C4-2B (cell line): ENCODE measurements around the gene GREM1.

Experiments used
- H3K27ac ChIP-seq: fragments of 450-650 bp; 2 replicates; pipeline ENCODE4 v1.5.1; 2017
- ZFX ChIP-seq: fragments of 450-650 bp; IDR thresholded peaks from 2 replicates; pipeline ENCODE4 v1.6.1; 2017
- TF ChIP-seq, protein P1 (sequence below): fragments of 450-650 bp; conservative IDR thresholded peaks from 2 replicates; pipeline ENCODE4 v1.5.1; 2017; ENCODE audit warnings: mild to moderate bottlenecking

The GREM1 gene

DNA sequence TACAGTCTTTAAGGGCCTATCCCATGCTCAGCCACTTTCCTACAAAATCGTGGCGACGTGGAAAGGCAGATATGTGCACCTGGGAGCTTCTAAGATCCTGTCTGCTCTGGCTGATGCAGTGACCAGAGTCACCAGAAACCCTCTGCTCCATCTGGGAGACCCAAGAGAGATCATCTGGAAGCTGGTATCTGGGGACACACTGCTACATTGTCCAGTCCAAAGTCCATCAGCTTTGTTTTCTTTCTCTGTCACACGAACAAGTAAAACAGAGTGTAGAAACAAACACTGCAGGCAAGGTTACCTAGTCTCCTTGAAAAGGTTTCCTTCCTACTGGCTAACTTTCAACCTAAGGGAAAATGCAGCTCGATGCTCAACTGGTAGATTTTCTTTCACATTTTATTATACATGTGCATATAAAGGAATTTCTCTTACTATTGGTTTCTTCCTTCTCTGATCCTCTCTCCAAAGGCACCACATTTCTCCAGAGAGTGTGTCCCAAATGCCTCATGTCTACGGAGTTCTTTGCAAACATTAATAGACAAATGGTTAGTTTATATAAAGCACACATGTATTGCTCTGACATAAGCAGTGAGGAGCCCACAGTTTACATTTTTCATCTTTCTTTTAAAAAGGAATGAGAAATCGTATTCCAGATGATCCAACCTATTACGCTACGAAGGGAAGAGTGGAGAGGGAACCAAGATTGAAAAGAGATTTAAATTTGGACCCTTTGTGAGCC is 8.3 kb upstream of the GREM1 start:
- TF ChIP-seq, protein P1, sequence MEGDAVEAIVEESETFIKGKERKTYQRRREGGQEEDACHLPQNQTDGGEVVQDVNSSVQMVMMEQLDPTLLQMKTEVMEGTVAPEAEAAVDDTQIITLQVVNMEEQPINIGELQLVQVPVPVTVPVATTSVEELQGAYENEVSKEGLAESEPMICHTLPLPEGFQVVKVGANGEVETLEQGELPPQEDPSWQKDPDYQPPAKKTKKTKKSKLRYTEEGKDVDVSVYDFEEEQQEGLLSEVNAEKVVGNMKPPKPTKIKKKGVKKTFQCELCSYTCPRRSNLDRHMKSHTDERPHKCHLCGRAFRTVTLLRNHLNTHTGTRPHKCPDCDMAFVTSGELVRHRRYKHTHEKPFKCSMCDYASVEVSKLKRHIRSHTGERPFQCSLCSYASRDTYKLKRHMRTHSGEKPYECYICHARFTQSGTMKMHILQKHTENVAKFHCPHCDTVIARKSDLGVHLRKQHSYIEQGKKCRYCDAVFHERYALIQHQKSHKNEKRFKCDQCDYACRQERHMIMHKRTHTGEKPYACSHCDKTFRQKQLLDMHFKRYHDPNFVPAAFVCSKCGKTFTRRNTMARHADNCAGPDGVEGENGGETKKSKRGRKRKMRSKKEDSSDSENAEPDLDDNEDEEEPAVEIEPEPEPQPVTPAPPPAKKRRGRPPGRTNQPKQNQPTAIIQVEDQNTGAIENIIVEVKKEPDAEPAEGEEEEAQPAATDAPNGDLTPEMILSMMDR = no peak
- TF ChIP-seq ZFX = no peak
- no peak overlapping the region for H3K27ac ChIP-seq

DNA sequence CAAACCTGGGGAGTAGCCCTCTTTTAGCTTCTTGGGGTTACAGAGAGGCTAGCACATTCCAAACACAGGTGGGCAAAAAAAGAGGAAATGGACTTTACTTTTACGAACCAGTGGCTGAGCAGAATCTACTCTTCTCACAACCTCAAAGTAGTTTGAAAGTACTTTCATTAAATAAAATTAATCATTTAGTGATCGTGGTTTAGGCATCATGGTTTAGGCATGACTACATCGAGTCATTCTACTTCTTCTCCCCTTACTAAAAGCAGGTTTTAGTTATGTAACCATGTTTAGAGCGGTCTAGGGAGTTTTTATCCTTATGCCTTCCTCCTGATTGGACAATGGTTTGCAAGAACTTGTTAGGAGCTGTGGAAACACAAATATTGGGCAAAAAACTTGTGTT is 2.5 kb upstream of the GREM1 start:
- no peak overlapping the region for H3K27ac ChIP-seq
- TF ChIP-seq ZFX = no peak
- TF ChIP-seq, protein P1 = no peak

GRCh38 chr15:32716216-32716914 is 1.4 kb upstream of the GREM1 start:
- H3K27ac ChIP-seq = no peak overlapping the region
- TF ChIP-seq, protein P1 = no peak
- no peak for TF ChIP-seq ZFX

- H3K27ac ChIP-seq = no peak overlapping the region
- TF ChIP-seq ZFX = no peak
- TF ChIP-seq, protein P1 = no peak
Measured at GRCh38 chr15:32716915-32717425, 834 bp upstream of the GREM1 start.

DNA sequence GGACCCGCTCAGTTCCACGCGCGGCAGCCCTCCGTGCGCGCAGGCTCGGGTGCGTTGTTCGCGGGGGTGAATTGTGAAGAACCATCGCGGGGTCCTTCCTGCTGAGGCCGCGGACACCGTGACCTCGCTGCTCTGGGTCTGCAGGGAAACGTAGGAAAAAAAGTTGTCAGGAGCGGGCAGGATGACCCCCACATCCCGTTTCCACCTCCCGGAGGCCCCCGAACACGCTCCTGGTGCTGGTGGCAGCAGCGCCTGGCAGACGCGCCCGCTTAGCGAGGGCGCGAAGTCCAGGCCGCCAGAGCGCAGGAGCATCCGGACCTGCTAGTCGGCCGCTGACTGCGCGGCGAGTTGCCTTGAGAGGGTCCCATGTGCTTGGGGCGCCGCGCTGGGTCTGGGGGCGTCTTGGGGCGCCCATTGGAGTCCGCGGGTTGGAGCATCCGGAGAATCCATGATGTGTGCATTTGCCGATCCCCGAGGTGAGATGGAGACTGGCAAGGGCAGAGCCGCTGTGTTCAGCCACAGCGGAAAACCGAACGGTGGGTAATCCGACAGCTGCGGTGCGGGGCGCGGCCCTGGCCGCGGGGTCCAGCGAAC is 520 bp downstream of the GREM1 start:
- TF ChIP-seq, protein P1 = no peak
- TF ChIP-seq ZFX = no peak
- no peak overlapping the region for H3K27ac ChIP-seq

GRCh38 chr15:32718821-32719716 is 1.3 kb downstream of the GREM1 start:
- TF ChIP-seq, protein P1 = no peak
- no peak for TF ChIP-seq ZFX
- no peak overlapping the region for H3K27ac ChIP-seq
